ENCODE measurements around the gene MARCHF6.
A peak's percentile ranks its signal among the peaks of the same experiment; 100 is the strongest.

Gene MARCHF6

GRCh38 chr5:10306806-10307205 lies 46.7 kb upstream of the MARCHF6 start:
- H4K91ac ChIP-seq (ENCODE audit: low read length), result no peak overlapping the region
- H3K4me2 ChIP-seq (ENCODE audit: low read length, poor library complexity, severe bottlenecking), result peak overlapping the region; percentile 60
- no peak overlapping the region for H3K4ac ChIP-seq (ENCODE audit: low read depth in 1 of 2, low read length in 2 of 2)
- H2BK15ac ChIP-seq (ENCODE audit: low read depth, poor library complexity, severe bottlenecking), result no peak overlapping the region
- no peak overlapping the region for H2BK5ac ChIP-seq (ENCODE audit: low read depth, low read length, poor library complexity, severe bottlenecking)
- no peak overlapping the region for H2AFZ ChIP-seq (ENCODE audit: low read depth, low read length)
- H3K27me3 ChIP-seq (ENCODE audit: control insufficient read depth in 1 of 2, insufficient read depth in 1 of 2, low read length in 2 of 2), result no peaks in the 10 kb centered on the region
- peaks cover 9% of the 10 kb centered on the region for H3K4me1 ChIP-seq (ENCODE audit: control insufficient read depth, insufficient read depth, low read depth, low read length)
- H3K23ac ChIP-seq (ENCODE audit: low read length in 2 of 2), result no peak overlapping the region
- H3K79me1 ChIP-seq (replicated peaks; ENCODE audit: low read length, poor library complexity, severe bottlenecking), result peaks cover 27% of the 10 kb centered on the region
- no peak overlapping the region for H3K14ac ChIP-seq (ENCODE audit: low read length in 2 of 2)
- H3K9me3 ChIP-seq (ENCODE audit: control insufficient read depth, low read length), result no peaks in the 10 kb centered on the region
- H2BK120ac ChIP-seq (ENCODE audit: low read depth, low read length), result no peak overlapping the region
- peak overlapping the region; percentile 81 for H3K9ac ChIP-seq (ENCODE audit: low read length)
- H3K27ac ChIP-seq (ENCODE audit: low read length, poor library complexity, severe bottlenecking), result no peak overlapping the region
- 63% methylated on average over 7 of the region's 8 CpGs for WGBS
- no peak overlapping the region for H3K18ac ChIP-seq (ENCODE audit: low read depth in 1 of 2, low read length in 2 of 2)
- DNase-seq, result no peak
- peak overlapping the region in 1 of 2 experiments; percentile 82 for H3K4me3 ChIP-seq (ENCODE audit: insufficient read depth in 1 of 2, low read depth in 1 of 2, low read length in 2 of 2)
- peaks cover 0 to 2% of the 10 kb centered on the region in 2 experiments for H3K36me3 ChIP-seq (ENCODE audit: control insufficient read depth in 1 of 2, insufficient read depth in 2 of 2, low read depth in 1 of 2, low read length in 2 of 2)
- H4K8ac ChIP-seq (ENCODE audit: low read length), result no peak overlapping the region
- H2AK5ac ChIP-seq (ENCODE audit: low read length, severe bottlenecking), result no peak overlapping the region
- no peak overlapping the region for H2BK12ac ChIP-seq (ENCODE audit: low read length in 2 of 2)

DNA sequence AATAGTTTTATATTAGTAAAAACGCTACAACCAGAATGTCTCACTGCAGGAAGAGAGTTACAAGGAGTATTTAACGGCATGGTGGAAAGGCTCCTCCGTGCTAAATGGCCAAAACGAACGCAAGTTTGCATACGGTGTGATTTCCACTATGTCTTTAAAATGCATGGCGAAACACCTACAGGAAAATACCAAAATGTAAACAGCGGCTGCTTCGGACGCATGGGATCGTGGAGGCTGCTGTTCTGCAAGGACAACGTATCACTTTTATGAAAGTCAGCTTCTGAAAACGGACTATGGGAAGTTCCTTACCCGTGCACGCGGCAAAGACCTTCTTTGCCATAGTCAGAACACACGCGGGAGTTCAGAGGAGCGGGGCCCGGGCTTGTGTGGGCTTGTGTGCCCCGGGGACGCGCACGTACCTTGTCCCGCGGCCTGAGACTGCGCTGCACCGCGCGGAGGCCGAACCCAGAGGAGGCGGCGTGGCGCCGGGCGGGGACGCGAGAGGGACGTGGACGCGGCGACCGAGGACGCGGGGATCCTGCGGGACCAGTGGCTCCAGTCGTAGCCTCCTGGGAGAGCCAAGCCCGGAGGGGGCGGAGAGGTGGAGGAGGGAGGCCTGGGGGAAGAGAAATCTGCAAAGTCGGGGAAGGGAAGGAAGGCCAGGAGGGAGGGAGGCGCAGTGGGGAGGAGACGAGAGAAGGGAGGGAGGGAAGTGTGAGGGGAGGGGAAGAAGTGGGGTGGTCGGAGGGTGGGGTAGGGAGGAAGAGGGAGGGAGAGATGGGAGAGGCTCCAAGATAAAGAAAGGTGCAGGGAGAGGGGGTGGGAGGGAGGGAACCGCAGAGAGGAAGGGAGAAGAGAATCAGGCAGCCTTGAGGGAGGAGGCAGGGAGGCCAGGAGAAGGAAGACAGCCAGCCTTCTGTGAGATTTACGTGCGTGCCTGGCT lies 46.0 kb upstream of the MARCHF6 start, which contains the start of gene CMBL:
TSS of gene CMBL (minus strand) at position 697 of the 943 bp plus-strand sequence. CDS start 17,140 bp downstream, outside the sequence.
- Histone ChIP-seq H3K4me1 (ENCODE audit: control insufficient read depth, insufficient read depth, low read depth, low read length) (peaks cover 9% of the 10 kb centered on the region), H2BK12ac (ENCODE audit: low read length in 2 of 2) (peak within 1 kb of the TSS; percentile 43 to 44), H4K8ac (ENCODE audit: low read length) (peak within 1 kb of the TSS; percentile 97), H2AFZ (ENCODE audit: low read depth, low read length) (peak within 1 kb of the TSS; percentile 68), H3K4me2 (ENCODE audit: low read length, poor library complexity, severe bottlenecking) (peak within 1 kb of the TSS; percentile 60), H3K18ac (ENCODE audit: low read depth in 1 of 2, low read length in 2 of 2) (peak within 1 kb of the TSS; percentile 91 to 92), H2BK15ac (ENCODE audit: low read depth, poor library complexity, severe bottlenecking) (peak within 1 kb of the TSS; percentile 97), H2AK5ac (ENCODE audit: low read length, severe bottlenecking) (peak within 1 kb of the TSS; percentile 71), H3K9ac (ENCODE audit: low read length) (peak within 1 kb of the TSS; percentile 81), H3K14ac (ENCODE audit: low read length in 2 of 2) (peak within 1 kb of the TSS in 1 of 2 experiments; percentile 37), H3K23ac (ENCODE audit: low read length in 2 of 2) (no peak within 1 kb of the TSS), H4K91ac (ENCODE audit: low read length) (peak within 1 kb of the TSS; percentile 95), H3K9me3 (ENCODE audit: control insufficient read depth, low read length) (no peaks in the 10 kb centered on the region), H3K27me3 (ENCODE audit: control insufficient read depth in 1 of 2, insufficient read depth in 1 of 2, low read length in 2 of 2) (no peaks in the 10 kb centered on the region), H3K4me3 (ENCODE audit: insufficient read depth in 1 of 2, low read depth in 1 of 2, low read length in 2 of 2) (peak within 1 kb of the TSS; percentile 81 to 82), H2BK120ac (ENCODE audit: low read depth, low read length) (peak within 1 kb of the TSS; percentile 86), H2BK5ac (ENCODE audit: low read depth, low read length, poor library complexity, severe bottlenecking) (peak within 1 kb of the TSS; percentile 81), H3K27ac (ENCODE audit: low read length, poor library complexity, severe bottlenecking) (peak within 1 kb of the TSS; percentile 69), H3K79me1 (replicated peaks; ENCODE audit: low read length, poor library complexity, severe bottlenecking) (peaks cover 24% of the 10 kb centered on the region), H3K36me3 (ENCODE audit: control insufficient read depth in 1 of 2, insufficient read depth in 2 of 2, low read depth in 1 of 2, low read length in 2 of 2) (no peaks in the 10 kb centered on the region), H3K4ac (ENCODE audit: low read depth in 1 of 2, low read length in 2 of 2) (peak within 1 kb of the TSS; percentile 67 to 75)
- peak; percentile 66 for DNase-seq
- WGBS, result 3% methylated on average over 53 of the region's 56 CpGs

DNA sequence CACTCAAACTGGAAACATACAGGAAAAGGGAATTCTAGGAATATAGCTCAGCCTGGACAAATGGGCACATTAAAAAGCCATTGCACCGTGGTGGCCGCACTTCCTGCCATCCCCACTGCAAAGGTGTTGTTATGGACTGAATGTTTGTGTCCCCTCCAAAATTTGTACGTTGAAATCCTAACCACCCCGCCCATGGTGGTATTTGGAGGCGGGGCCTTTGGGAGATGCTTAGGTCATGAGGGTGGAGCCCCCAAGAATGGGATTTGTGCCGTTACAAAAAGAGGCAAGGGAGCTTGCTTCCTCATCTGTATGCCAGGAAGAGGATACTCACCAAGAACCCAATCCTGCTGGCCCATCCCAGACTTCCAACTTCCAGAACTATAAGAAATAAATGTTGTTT lies 44.7 kb upstream of the MARCHF6 start:
- no peak overlapping the region for H4K8ac ChIP-seq (ENCODE audit: low read length)
- peak overlapping the region; percentile 71 for H2AK5ac ChIP-seq (ENCODE audit: low read length, severe bottlenecking)
- no peak overlapping the region for H3K4me3 ChIP-seq (ENCODE audit: insufficient read depth in 1 of 2, low read depth in 1 of 2, low read length in 2 of 2)
- no peak overlapping the region for H3K27ac ChIP-seq (ENCODE audit: low read length, poor library complexity, severe bottlenecking)
- H3K4me1 ChIP-seq (ENCODE audit: control insufficient read depth, insufficient read depth, low read depth, low read length), result peaks cover 9% of the 10 kb centered on the region
- H4K91ac ChIP-seq (ENCODE audit: low read length), result no peak overlapping the region
- H3K9ac ChIP-seq (ENCODE audit: low read length), result no peak overlapping the region
- H3K14ac ChIP-seq (ENCODE audit: low read length in 2 of 2), result no peak overlapping the region
- 84% methylated on average over 5 of the region's 6 CpGs for WGBS
- no peak overlapping the region for H2AFZ ChIP-seq (ENCODE audit: low read depth, low read length)
- no peaks in the 10 kb centered on the region for H3K27me3 ChIP-seq (ENCODE audit: control insufficient read depth in 1 of 2, insufficient read depth in 1 of 2, low read length in 2 of 2)
- H3K36me3 ChIP-seq (ENCODE audit: control insufficient read depth in 1 of 2, insufficient read depth in 2 of 2, low read depth in 1 of 2, low read length in 2 of 2), result no peaks in the 10 kb centered on the region
- DNase-seq, result no peak
- no peak overlapping the region for H2BK15ac ChIP-seq (ENCODE audit: low read depth, poor library complexity, severe bottlenecking)
- no peak overlapping the region for H2BK5ac ChIP-seq (ENCODE audit: low read depth, low read length, poor library complexity, severe bottlenecking)
- peaks cover 21% of the 10 kb centered on the region for H3K79me1 ChIP-seq (replicated peaks; ENCODE audit: low read length, poor library complexity, severe bottlenecking)
- no peak overlapping the region for H3K18ac ChIP-seq (ENCODE audit: low read depth in 1 of 2, low read length in 2 of 2)
- no peak overlapping the region for H3K23ac ChIP-seq (ENCODE audit: low read length in 2 of 2)
- H3K4me2 ChIP-seq (ENCODE audit: low read length, poor library complexity, severe bottlenecking), result no peak overlapping the region
- H2BK12ac ChIP-seq (ENCODE audit: low read length in 2 of 2), result peak overlapping the region in 1 of 2 experiments; percentile 43
- H3K4ac ChIP-seq (ENCODE audit: low read depth in 1 of 2, low read length in 2 of 2), result no peak overlapping the region
- H3K9me3 ChIP-seq (ENCODE audit: control insufficient read depth, low read length), result no peaks in the 10 kb centered on the region
- no peak overlapping the region for H2BK120ac ChIP-seq (ENCODE audit: low read depth, low read length)

GRCh38 chr5:10310066-10310779 lies 43.3 kb upstream of the MARCHF6 start:
- Histone ChIP-seq H2BK12ac (ENCODE audit: low read length in 2 of 2) (no peak overlapping the region), H3K36me3 (ENCODE audit: control insufficient read depth in 1 of 2, insufficient read depth in 2 of 2, low read depth in 1 of 2, low read length in 2 of 2) (no peaks in the 10 kb centered on the region), H3K79me1 (replicated peaks; ENCODE audit: low read length, poor library complexity, severe bottlenecking) (peaks cover 13% of the 10 kb centered on the region), H3K23ac (ENCODE audit: low read length in 2 of 2) (no peak overlapping the region), H2BK120ac (ENCODE audit: low read depth, low read length) (no peak overlapping the region), H3K9me3 (ENCODE audit: control insufficient read depth, low read length) (no peaks in the 10 kb centered on the region), H3K4me3 (ENCODE audit: insufficient read depth in 1 of 2, low read depth in 1 of 2, low read length in 2 of 2) (no peak overlapping the region), H2BK15ac (ENCODE audit: low read depth, poor library complexity, severe bottlenecking) (no peak overlapping the region), H4K91ac (ENCODE audit: low read length) (no peak overlapping the region), H2AFZ (ENCODE audit: low read depth, low read length) (no peak overlapping the region), H3K4me1 (ENCODE audit: control insufficient read depth, insufficient read depth, low read depth, low read length) (peaks cover 9% of the 10 kb centered on the region), H3K27me3 (ENCODE audit: control insufficient read depth in 1 of 2, insufficient read depth in 1 of 2, low read length in 2 of 2) (no peaks in the 10 kb centered on the region), H2BK5ac (ENCODE audit: low read depth, low read length, poor library complexity, severe bottlenecking) (no peak overlapping the region), H3K4me2 (ENCODE audit: low read length, poor library complexity, severe bottlenecking) (no peak overlapping the region), H3K9ac (ENCODE audit: low read length) (no peak overlapping the region), H3K4ac (ENCODE audit: low read depth in 1 of 2, low read length in 2 of 2) (peak overlapping the region in 1 of 2 experiments; percentile 82), H2AK5ac (ENCODE audit: low read length, severe bottlenecking) (no peak overlapping the region), H4K8ac (ENCODE audit: low read length) (peak overlapping the region; percentile 72), H3K18ac (ENCODE audit: low read depth in 1 of 2, low read length in 2 of 2) (no peak overlapping the region), H3K14ac (ENCODE audit: low read length in 2 of 2) (no peak overlapping the region), H3K27ac (ENCODE audit: low read length, poor library complexity, severe bottlenecking) (peak overlapping the region; percentile 83)
- 61% methylated on average over 6 of the region's 8 CpGs for WGBS
- DNase-seq, result peak; percentile 39
